ENCODE results near the gene IFIT5.
"Not testable (repeated sequence)": the region's sequence is repeated elsewhere in the genome, so short reads cannot be mapped to it uniquely, and the experiment has no call there.

GRCh38 chr10:89407792-89408191 lies 6.6 kb upstream of the IFIT5 start:
- TF ChIP-seq CTCF (conservative IDR thresholded peaks at IDR 0.05; ENCODE audit: low read length); EZH2phosphoT487 (IDR thresholded peaks at IDR 0.05; ENCODE audit: borderline replicate concordance, low read depth, low read length): not testable (repeated sequence)
